Endodermal cell (in vitro differentiated cells): ENCODE data around the gene TNFRSF14. TPM values are rescaled to one million over a fixed set of nuclear protein-coding genes. Genes with fewer than 3 reads are reported as not detected.
A peak's percentile ranks its signal among the peaks of the same experiment; 100 is the strongest.

Experiments used
- DNase-seq: peaks from one replicate; pipeline ENCODE4 v3.0.0-alpha.2; 2017
- H3K27ac ChIP-seq: 2 replicates; pipeline ENCODE4 v1.5.1; 2013; ENCODE audit warnings: mild to moderate bottlenecking, low read depth, low read length, moderate library complexity
- H3K27me3 ChIP-seq: 2 replicates; pipeline ENCODE4 v1.6.1; 2013; ENCODE audit warnings: mild to moderate bottlenecking, low read length, moderate library complexity; ENCODE audit not compliant: insufficient read depth, control insufficient read depth, poor library complexity, severe bottlenecking
- H3K36me3 ChIP-seq: 2 replicates; pipeline ENCODE4 v1.7.0; 2013; ENCODE audit warnings: mild to moderate bottlenecking, low read length, moderate library complexity; ENCODE audit not compliant: control insufficient read depth, insufficient read depth
- H3K4me1 ChIP-seq: one replicate; pipeline ENCODE4 v1.7.0; 2013; ENCODE audit warnings: low read length; ENCODE audit not compliant: control insufficient read depth, insufficient read depth
- H3K4me3 ChIP-seq: 2 replicates; pipeline ENCODE4 v1.5.1; 2013; ENCODE audit warnings: mild to moderate bottlenecking, low read length, moderate library complexity
- H3K9ac ChIP-seq: 2 replicates; pipeline ENCODE4 v1.6.1; 2013; ENCODE audit warnings: mild to moderate bottlenecking, low read length, moderate library complexity; ENCODE audit not compliant: poor library complexity, severe bottlenecking; ENCODE audit errors: extremely low read depth
- H3K9me3 ChIP-seq: 2 replicates; pipeline ENCODE4 v1.6.1; 2013; ENCODE audit warnings: mild to moderate bottlenecking, low read length, moderate library complexity; ENCODE audit not compliant: control insufficient read depth
- H3K27ac Mint-ChIP-seq: 2 replicates; pipeline ENCODE4 v1.8.0; 2020; ENCODE audit warnings: mixed read lengths
- H3K27me3 Mint-ChIP-seq: 2 replicates; pipeline ENCODE4 v1.8.0; 2021; ENCODE audit warnings: mild to moderate bottlenecking, mixed read lengths; ENCODE audit not compliant: insufficient read depth
- H3K36me3 Mint-ChIP-seq: 2 replicates; pipeline ENCODE4 v1.8.0; 2020; ENCODE audit warnings: low read depth, mixed read lengths
- H3K4me1 Mint-ChIP-seq: 2 replicates; pipeline ENCODE4 v1.8.0; 2020; ENCODE audit warnings: mixed read lengths
- H3K4me3 Mint-ChIP-seq: 2 replicates; pipeline ENCODE4 v1.8.0; 2020; ENCODE audit warnings: mild to moderate bottlenecking, moderate library complexity, mixed read lengths
- H3K9me3 Mint-ChIP-seq: 2 replicates; pipeline ENCODE4 v1.8.0; 2020; ENCODE audit warnings: mild to moderate bottlenecking, mixed read lengths
- CTCF ChIP-seq: fragments of 200-600 bp; sonication (generic); conservative IDR thresholded peaks from 2 replicates; pipeline ENCODE4 v1.5.0; 2021; ENCODE audit warnings: antibody characterized with exemption, mild to moderate bottlenecking
- WGBS, 2 experiments: methylation state at CpG; one replicate each; pipeline versions ENCODE4 v1.1.5 to v1.1.7; 2013; ENCODE audit warnings: missing lambda C conversion rate in 2 of 2, mixed read lengths in 1 of 2; ENCODE audit not compliant: insufficient coverage in 1 of 2, insufficient read length in 1 of 2; 5-methylcytosine and 5-hydroxymethylcytosine counted together
- total RNA-seq, 2 donors: library from RNA; stranded (reverse); fragmentation: NEBNext Ultra II Directional in 1 of 2; extraction: Animal tissue kit (Norgen Biotek cat#: 25700) in 1 of 2; gene quantifications; 2 replicates in 1 of 2; 3 replicates in 1 of 2; pipeline ENCODE4 v1.2.1, GENCODE V29; 2021

The TNFRSF14 gene
- total RNA-seq, 2 donors from 2014 or later: 0.29 to 0.46 TPM

- peaks cover 2% of the 10 kb centered on the region for H3K9me3 Mint-ChIP-seq
These were observed 27.2 kb downstream of the TNFRSF14 start for GRCh38 chr1:2583331-2583791.

GRCh38 chr1:2583871-2584351 lies 27.7 kb downstream of the TNFRSF14 start:
- Histone ChIP-seq H3K4me3 (no peak overlapping the region), H3K9me3 (no peaks in the 10 kb centered on the region), H3K4me1 (no peaks in the 10 kb centered on the region), H3K36me3 (no peaks in the 10 kb centered on the region), H3K9ac (no peak overlapping the region), H3K27ac (no peak overlapping the region), H3K27me3 (no peaks in the 10 kb centered on the region)
- H3K27ac Mint-ChIP-seq: peak overlapping the region; percentile 58
- WGBS, 2 experiments: 84 to 85% methylated on average over 11 to 14 of the region's 14 CpGs
- peaks cover 2% of the 10 kb centered on the region for H3K9me3 Mint-ChIP-seq
- H3K36me3 Mint-ChIP-seq: no peaks in the 10 kb centered on the region
- peak; percentile 16 for TF ChIP-seq CTCF
- DNase-seq: peak; percentile 70
- H3K27me3 Mint-ChIP-seq: no peaks in the 10 kb centered on the region
- H3K4me1 Mint-ChIP-seq: peaks cover 6% of the 10 kb centered on the region
- no peak overlapping the region for H3K4me3 Mint-ChIP-seq

More at GRCh38 chr1:2583331-2583791, 27.2 kb downstream of the TNFRSF14 start:
- no peaks in the 10 kb centered on the region for H3K36me3 ChIP-seq
- Mint-ChIP-seq H3K27me3 (no peaks in the 10 kb centered on the region), H3K4me3 (no peak overlapping the region), H3K27ac (peak overlapping the region; percentile 58), H3K4me1 (peaks cover 11% of the 10 kb centered on the region), H3K36me3 (no peaks in the 10 kb centered on the region)
- no peak overlapping the region for H3K9ac ChIP-seq
- H3K4me1 ChIP-seq: no peaks in the 10 kb centered on the region
- 65 to 83% methylated on average over 5 of the region's 5 CpGs for WGBS, 2 experiments
- H3K4me3 ChIP-seq: no peak overlapping the region
- no peak for DNase-seq
- no peaks in the 10 kb centered on the region for H3K9me3 ChIP-seq
- H3K27me3 ChIP-seq: no peaks in the 10 kb centered on the region
- peak; percentile 28 for TF ChIP-seq CTCF
- no peak overlapping the region for H3K27ac ChIP-seq

- Mint-ChIP-seq H3K9me3 (peaks cover 3% of the 10 kb centered on the region), H3K4me1 (peaks cover 6% of the 10 kb centered on the region), H3K27me3 (no peaks in the 10 kb centered on the region)
These were observed 28.6 kb downstream of the TNFRSF14 start for GRCh38 chr1:2584686-2585317.

More at GRCh38 chr1:2584686-2585317, 28.6 kb downstream of the TNFRSF14 start:
- 84 to 91% methylated on average over 10 to 12 of the region's 12 CpGs for WGBS, 2 experiments
- Histone ChIP-seq H3K36me3 (no peaks in the 10 kb centered on the region), H3K9ac (no peak overlapping the region), H3K4me1 (no peaks in the 10 kb centered on the region), H3K27ac (peak overlapping the region; percentile 87), H3K27me3 (no peaks in the 10 kb centered on the region), H3K9me3 (no peaks in the 10 kb centered on the region), H3K4me3 (peak overlapping the region; percentile 90)
- Mint-ChIP-seq H3K36me3 (peaks cover 6% of the 10 kb centered on the region), H3K4me3 (peak overlapping the region; percentile 74), H3K27ac (peak overlapping the region; percentile 70)
- DNase-seq: no peak
- no peak for TF ChIP-seq CTCF
